Right lobe of liver (tissue), 4 donors: Measurements from ENCODE around the gene CYSTM1.

Source experiments
- CTCF ChIP-seq, 4 donors: fragments of 200-600 bp in 3 of 4; fragments of 450-650 bp in 1 of 4; IDR thresholded peaks; one replicate each; pipeline versions ENCODE4 v1.5.1 to v1.8.0; 2016 to 2022; ENCODE audit warnings: antibody characterized with exemption in 4 of 4, mild to moderate bottlenecking in 2 of 4
- POLR2A ChIP-seq: fragments of 450-650 bp; IDR thresholded peaks from one replicate; pipeline ENCODE4 v1.6.1; 2017; ENCODE audit warnings: antibody characterized with exemption, mild to moderate bottlenecking
- donor health status: DM: no; HTN: no; CAD: no.
- donor health status: DM: no; HTN: no; CAD: no.
- donor health status: DM: no; HTN: yes; CAD: no.

- no peak for TF ChIP-seq CTCF (IDR thresholded peaks at IDR 0.05)
- no peak for TF ChIP-seq POLR2A
Observed at GRCh38 chr5:140282266-140282665, 107.3 kb downstream of the CYSTM1 start.
